Ascending aorta (tissue), 2 donors: ENCODE measurements around the gene TSEN2. TPM values are rescaled to one million over a fixed set of nuclear protein-coding genes. Genes with fewer than 3 reads are reported as not detected.

ENCODE experiments used
- DNase-seq, 2 donors: peaks; one replicate each; pipeline ENCODE4 v3.0.0-alpha.2; 2019; ENCODE audit warnings: low spot score in 2 of 2
- H3K27ac ChIP-seq, 2 donors: fragments of 200-600 bp; sonication (generic); one replicate each; pipeline ENCODE4 v1.5.1; 2016 to 2017; ENCODE audit warnings: mild to moderate bottlenecking in 1 of 2
- H3K27me3 ChIP-seq: fragments of 200-600 bp; sonication (generic); one replicate; pipeline ENCODE4 v1.5.1; 2017
- H3K36me3 ChIP-seq, 2 donors: fragments of 200-600 bp; sonication (generic); one replicate each; pipeline ENCODE4 v1.5.1; 2016
- H3K4me1 ChIP-seq, 2 donors: fragments of 200-600 bp; sonication (generic); one replicate each; pipeline ENCODE4 v1.5.1; 2016 to 2017; ENCODE audit warnings: mild to moderate bottlenecking in 1 of 2
- H3K4me3 ChIP-seq, 2 donors: fragments of 200-600 bp; sonication (generic); one replicate each; pipeline ENCODE4 v1.5.1; 2016 to 2017; ENCODE audit warnings: mild to moderate bottlenecking in 1 of 2
- H3K9me3 ChIP-seq, 2 donors: fragments of 200-600 bp; sonication (generic); one replicate each; pipeline ENCODE4 v1.5.1; 2016
- intact Hi-C: fragments of 100-400 bp; cut with DNase I; formaldehyde crosslinking; loops from one replicate; pipeline ENCODE4 v1.15.1; 2023
- total RNA-seq: library from RNA; depleted of rRNA; stranded (reverse); fragments of >200 nt; gene quantifications from one replicate; pipeline ENCODE4 v1.1.0, GENCODE V29; 2016
- TF ChIP-seq, protein P1 (sequence below), 3 experiments: fragments of 200-600 bp in 2 of 3; fragments of 450-650 bp in 1 of 3; sonication (generic) in 2 of 3; IDR thresholded peaks; one replicate each; pipeline ENCODE4 v1.5.1; 2016 to 2019; ENCODE audit warnings: antibody characterized with exemption in 3 of 3, mild to moderate bottlenecking in 1 of 3, moderate library complexity in 1 of 3

TSEN2 gene
- total RNA-seq, 1 donor from 2014 or later: 6.3 TPM

DNA sequence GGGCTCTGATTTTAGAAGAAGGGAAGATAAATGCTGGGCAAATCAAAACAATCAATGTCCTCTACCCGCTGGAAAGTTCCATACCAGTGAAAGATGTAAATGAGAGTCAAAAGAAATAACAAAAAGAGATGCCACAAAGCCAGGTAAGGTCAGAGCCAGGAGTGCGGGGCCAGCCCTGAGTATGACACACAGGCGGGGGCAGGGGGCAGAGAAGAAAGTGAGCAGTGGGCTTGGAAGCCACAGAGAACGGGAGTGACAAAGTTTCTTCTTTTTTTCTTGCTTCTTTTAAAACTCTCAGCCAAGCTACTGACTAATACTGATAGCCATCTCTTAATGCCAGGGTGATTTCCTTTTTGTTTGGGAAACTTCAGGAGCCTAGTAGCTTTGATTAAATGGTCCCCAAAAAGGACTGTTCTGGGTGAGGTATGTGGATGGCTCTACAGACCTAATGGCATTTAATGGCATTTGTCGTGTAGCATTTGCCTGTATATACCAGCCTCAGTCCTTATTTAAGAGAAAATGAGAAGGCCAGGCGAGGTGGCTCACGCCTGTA lies 23.1 kb upstream of the TSEN2 start:
- TF ChIP-seq, protein P1, sequence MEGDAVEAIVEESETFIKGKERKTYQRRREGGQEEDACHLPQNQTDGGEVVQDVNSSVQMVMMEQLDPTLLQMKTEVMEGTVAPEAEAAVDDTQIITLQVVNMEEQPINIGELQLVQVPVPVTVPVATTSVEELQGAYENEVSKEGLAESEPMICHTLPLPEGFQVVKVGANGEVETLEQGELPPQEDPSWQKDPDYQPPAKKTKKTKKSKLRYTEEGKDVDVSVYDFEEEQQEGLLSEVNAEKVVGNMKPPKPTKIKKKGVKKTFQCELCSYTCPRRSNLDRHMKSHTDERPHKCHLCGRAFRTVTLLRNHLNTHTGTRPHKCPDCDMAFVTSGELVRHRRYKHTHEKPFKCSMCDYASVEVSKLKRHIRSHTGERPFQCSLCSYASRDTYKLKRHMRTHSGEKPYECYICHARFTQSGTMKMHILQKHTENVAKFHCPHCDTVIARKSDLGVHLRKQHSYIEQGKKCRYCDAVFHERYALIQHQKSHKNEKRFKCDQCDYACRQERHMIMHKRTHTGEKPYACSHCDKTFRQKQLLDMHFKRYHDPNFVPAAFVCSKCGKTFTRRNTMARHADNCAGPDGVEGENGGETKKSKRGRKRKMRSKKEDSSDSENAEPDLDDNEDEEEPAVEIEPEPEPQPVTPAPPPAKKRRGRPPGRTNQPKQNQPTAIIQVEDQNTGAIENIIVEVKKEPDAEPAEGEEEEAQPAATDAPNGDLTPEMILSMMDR (IDR thresholded peaks at IDR 0.05): no peak
- intact Hi-C loops: no loop called here
- no peaks in the 10 kb centered on the region for H3K9me3 ChIP-seq
- H3K27ac ChIP-seq: no peak overlapping the region
- no peaks in the 10 kb centered on the region for H3K27me3 ChIP-seq
- H3K4me1 ChIP-seq: no peaks in the 10 kb centered on the region
- no peak for DNase-seq
- H3K36me3 ChIP-seq: no peaks in the 10 kb centered on the region
- H3K4me3 ChIP-seq: no peak overlapping the region

DNA sequence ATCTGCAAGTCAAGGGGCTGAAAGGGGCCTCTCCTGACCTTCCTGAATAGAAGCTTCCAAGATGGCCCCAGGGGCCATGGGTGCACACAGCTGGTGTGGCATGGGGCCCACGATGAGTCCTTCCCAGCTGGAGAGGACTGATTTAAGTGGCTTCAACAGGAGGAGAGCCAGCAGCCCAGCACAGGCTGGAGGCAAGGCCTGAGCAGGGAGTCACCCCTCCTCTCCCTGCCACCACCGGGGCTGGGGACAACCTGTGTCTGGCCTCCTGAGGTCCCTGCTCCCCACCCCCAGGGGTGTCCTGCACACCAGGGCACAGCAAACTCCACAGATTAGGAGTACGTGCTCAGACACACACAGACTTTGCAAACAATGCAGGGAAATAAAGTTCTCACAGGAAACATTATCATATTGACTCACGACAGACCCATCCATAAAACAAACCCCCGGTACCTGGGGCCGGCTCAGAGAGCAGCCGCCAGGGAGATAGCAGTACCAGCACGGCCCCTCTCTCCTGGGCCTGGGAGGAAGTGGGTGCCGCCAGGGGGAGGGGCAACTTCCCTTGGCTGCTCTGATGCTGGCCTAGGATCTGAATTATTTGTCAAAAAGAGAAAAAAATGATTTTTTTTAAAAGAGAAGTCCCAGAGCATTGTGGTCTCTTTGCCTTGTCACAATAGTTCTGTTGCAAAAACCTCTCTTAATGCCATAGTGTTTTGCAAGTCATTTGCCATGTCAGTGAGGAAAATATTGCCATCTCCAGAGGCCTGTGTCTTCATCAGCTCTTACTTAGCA lies 21.9 kb upstream of the TSEN2 start:
- no peaks in the 10 kb centered on the region for H3K36me3 ChIP-seq
- H3K4me3 ChIP-seq: no peak overlapping the region
- H3K27ac ChIP-seq: no peak overlapping the region
- intact Hi-C loops: no loop called here
- no peak for DNase-seq
- TF ChIP-seq, protein P1 (IDR thresholded peaks at IDR 0.05): no peak
- no peaks in the 10 kb centered on the region for H3K9me3 ChIP-seq
- no peaks in the 10 kb centered on the region for H3K27me3 ChIP-seq
- no peaks in the 10 kb centered on the region for H3K4me1 ChIP-seq

DNA sequence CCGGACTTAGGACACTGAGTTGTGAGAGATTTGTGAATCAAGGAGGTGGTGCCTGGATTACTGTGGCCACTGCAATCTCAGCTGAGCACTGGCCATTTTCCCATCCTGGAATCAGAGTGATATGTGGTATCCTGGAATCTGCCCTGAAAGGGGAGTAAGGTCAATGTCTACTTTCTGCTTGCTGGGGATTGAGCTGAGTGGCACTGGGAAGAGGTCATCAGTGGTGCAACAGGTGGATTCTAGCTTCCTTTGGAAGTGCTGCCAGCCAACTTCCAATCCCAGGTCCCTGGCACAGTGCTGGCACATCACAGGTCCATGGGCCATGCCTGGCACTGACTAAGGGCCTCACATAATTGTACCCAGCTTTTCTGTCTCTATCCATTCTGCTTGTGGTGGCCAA lies 20.6 kb upstream of the TSEN2 start:
- intact Hi-C loops: no loop called here
- Histone ChIP-seq H3K27ac (no peak overlapping the region), H3K27me3 (no peaks in the 10 kb centered on the region), H3K4me3 (no peak overlapping the region), H3K4me1 (no peaks in the 10 kb centered on the region), H3K9me3 (no peaks in the 10 kb centered on the region), H3K36me3 (no peaks in the 10 kb centered on the region)
- DNase-seq: no peak
- TF ChIP-seq, protein P1 (IDR thresholded peaks at IDR 0.05): no peak

DNA sequence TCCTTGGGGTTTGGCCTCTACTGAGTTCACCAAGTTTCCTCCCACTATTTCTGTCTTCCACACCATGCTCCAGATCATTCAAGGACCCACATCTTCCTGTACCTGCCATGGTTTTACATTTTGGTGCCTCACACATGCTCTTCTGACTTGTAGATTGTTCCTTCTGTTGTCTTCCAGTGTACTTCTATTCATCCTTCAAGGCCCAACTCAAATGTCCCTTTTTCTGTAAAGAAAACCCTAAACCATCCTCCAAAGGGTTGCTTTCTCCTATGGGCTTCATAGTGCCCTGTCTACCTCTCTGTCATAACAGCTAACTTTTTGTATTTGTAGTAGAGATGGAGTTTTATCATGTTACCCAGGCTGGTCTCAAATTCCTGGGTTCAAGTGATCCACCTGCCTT lies 20.1 kb upstream of the TSEN2 start:
- no peak for DNase-seq
- TF ChIP-seq, protein P1 (IDR thresholded peaks at IDR 0.05): no peak

DNA sequence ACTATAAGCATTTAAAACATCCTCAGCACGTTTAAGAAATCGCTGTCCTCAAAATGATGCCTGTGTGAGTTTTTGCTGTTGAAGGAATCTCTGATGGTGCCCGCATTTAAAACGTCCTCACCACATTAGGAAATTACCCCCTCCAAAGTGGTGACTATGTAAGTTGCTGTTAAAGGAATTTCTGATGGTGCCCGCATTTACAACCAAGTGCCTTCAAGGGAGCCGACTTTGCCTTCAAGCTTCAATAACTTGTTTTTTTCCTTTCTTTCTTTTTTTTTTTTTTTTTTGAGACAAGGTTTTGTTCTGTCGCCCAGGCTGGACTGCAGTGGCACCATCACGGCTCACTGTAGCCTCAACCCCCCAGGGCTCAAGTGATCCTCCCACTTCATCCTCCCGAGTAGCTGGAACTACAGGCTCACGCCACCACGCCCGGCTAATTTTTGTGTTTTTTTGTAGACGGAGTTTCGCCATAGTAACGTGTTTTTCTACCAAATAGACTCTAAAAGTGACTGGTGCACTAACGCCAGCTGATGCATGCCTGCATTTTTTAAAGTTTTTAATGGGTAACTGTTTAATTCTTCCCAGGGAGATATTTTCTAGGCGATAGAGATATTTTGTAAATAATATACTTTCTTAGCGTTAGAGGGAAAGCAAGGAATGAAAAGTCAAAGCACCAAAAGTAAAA lies 19.0 kb upstream of the TSEN2 start:
- Histone ChIP-seq H3K4me3 (no peak overlapping the region), H3K4me1 (no peaks in the 10 kb centered on the region), H3K36me3 (no peaks in the 10 kb centered on the region), H3K27ac (no peak overlapping the region), H3K9me3 (no peaks in the 10 kb centered on the region), H3K27me3 (no peaks in the 10 kb centered on the region)
- TF ChIP-seq, protein P1 (IDR thresholded peaks at IDR 0.05): no peak
- intact Hi-C loops: no loop called here
- DNase-seq: no peak

More for the DNA sequence above, 20.1 kb upstream of the TSEN2 start:
- Histone ChIP-seq H3K36me3 (no peaks in the 10 kb centered on the region), H3K9me3 (no peaks in the 10 kb centered on the region), H3K4me3 (no peak overlapping the region), H3K27ac (no peak overlapping the region), H3K4me1 (no peaks in the 10 kb centered on the region), H3K27me3 (no peaks in the 10 kb centered on the region)
- intact Hi-C loops: no loop called here
